ENCODE measurements around the gene ARMC9.

DNA sequence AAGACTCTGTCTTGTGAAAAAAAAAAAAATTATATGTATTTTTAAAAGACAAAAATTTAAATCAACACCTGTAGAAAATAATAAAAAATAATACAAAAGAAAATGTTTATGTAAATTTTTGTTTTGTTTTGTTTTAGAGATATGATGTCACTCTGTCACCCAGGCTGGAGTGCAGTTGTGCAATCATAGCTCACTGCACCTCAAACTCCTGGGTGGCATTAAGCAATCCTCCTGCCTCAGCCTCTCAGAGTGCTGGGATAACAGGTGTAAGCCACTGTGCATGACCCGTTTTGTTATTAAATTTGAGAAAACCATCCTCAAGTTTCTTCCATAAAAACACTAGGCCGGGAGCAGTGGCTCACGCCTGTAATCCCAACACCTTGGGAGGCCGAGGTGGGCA is 140.9 kb downstream of the ARMC9 start:
- TF ChIP-seq POLR2A (IDR thresholded peaks at IDR 0.05), result no peak
- TF ChIP-seq, protein P1, sequence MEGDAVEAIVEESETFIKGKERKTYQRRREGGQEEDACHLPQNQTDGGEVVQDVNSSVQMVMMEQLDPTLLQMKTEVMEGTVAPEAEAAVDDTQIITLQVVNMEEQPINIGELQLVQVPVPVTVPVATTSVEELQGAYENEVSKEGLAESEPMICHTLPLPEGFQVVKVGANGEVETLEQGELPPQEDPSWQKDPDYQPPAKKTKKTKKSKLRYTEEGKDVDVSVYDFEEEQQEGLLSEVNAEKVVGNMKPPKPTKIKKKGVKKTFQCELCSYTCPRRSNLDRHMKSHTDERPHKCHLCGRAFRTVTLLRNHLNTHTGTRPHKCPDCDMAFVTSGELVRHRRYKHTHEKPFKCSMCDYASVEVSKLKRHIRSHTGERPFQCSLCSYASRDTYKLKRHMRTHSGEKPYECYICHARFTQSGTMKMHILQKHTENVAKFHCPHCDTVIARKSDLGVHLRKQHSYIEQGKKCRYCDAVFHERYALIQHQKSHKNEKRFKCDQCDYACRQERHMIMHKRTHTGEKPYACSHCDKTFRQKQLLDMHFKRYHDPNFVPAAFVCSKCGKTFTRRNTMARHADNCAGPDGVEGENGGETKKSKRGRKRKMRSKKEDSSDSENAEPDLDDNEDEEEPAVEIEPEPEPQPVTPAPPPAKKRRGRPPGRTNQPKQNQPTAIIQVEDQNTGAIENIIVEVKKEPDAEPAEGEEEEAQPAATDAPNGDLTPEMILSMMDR (IDR thresholded peaks at IDR 0.05), result no peak

Data from ovary (tissue), 3 donors.